HL-60 (cell line): ENCODE measurements around the gene GPX4.

Source experiments
- DNase-seq, 2 experiments: peaks; one replicate each; pipeline ENCODE4 v3.0.0-alpha.2; 2010 to 2020; ENCODE audit warnings: low read depth in 1 of 2, low spot score in 1 of 2
- H3K27ac ChIP-seq: fragments of 250-450 bp; sonication (Bioruptor Pico); replicated peaks from 2 replicates; pipeline ENCODE4 v1.5.1; 2020; ENCODE audit warnings: mild to moderate bottlenecking, moderate library complexity
- H3K27me3 ChIP-seq: fragments of 250-450 bp; sonication (Bioruptor Pico); 2 replicates; pipeline ENCODE4 v1.5.1; 2021; ENCODE audit warnings: mild to moderate bottlenecking, moderate library complexity; ENCODE audit not compliant: insufficient read depth, poor library complexity, severe bottlenecking
- H3K4me3 ChIP-seq: replicated peaks from 2 replicates; pipeline ENCODE4 v1.5.1; 2011; ENCODE audit warnings: mild to moderate bottlenecking, control low read depth, low read length; ENCODE audit not compliant: insufficient read depth
- CTCF ChIP-seq: IDR thresholded peaks from one replicate; pipeline ENCODE4 v1.5.1; 2011; ENCODE audit warnings: low read length, control low read depth, inconsistent platforms; ENCODE audit not compliant: insufficient read depth
- GABPA ChIP-seq: IDR thresholded peaks from 2 replicates; pipeline ENCODE4 v1.6.1; 2012; ENCODE audit warnings: low read depth
- POLR2AphosphoS5 ChIP-seq: IDR thresholded peaks from 2 replicates; pipeline ENCODE4 v1.6.1; 2012; ENCODE audit warnings: low read depth
- REST ChIP-seq: IDR thresholded peaks from 2 replicates; pipeline ENCODE4 v1.6.1; 2012; ENCODE audit warnings: low read depth; ENCODE audit not compliant: insufficient replicate concordance
- SPI1 ChIP-seq: IDR thresholded peaks from 2 replicates; pipeline ENCODE4 v1.6.1; 2012; ENCODE audit warnings: low read depth, mild to moderate bottlenecking, borderline replicate concordance
- long read RNA-seq: library from polyadenylated mRNA; unstranded; transcript quantifications from one replicate; pipeline ENCODE4 v2.0.0, GENCODE V29; 2020

Gene GPX4
- long read RNA-seq, transcript GPX4-201 (7 exons, 919 nt) = major isoform, 253 of 287 reads
- long read RNA-seq, partial matches to known transcripts = 4 of 287 reads
- long read RNA-seq, other reads (novel, unspliced or antisense) = 27 of 287 reads

- Histone ChIP-seq H3K27ac (peak within 1 kb of the TSS; percentile 77), H3K4me3 (peak within 1 kb of the TSS; percentile 72), H3K27me3 (no peaks in the 10 kb centered on the region)
- DNase-seq = peak; percentile 98
- peak; percentile 86 for TF ChIP-seq POLR2AphosphoS5
- peak; percentile 23 for TF ChIP-seq REST
- TF ChIP-seq SPI1 = no peak
These were observed at the start of gene GPX4 for GRCh38 chr19:1103708-1104310. Gene GPX4 (plus strand): TSS chr19:1103994. CDS start chr19:1104044, 50 bp downstream.

GRCh38 chr19:1054102-1055027 is 49.4 kb upstream of the GPX4 start:
- DNase-seq = no peak
- no peak overlapping the region for H3K4me3 ChIP-seq
- H3K27ac ChIP-seq = no peak overlapping the region
- H3K27me3 ChIP-seq = no peaks in the 10 kb centered on the region
- TF ChIP-seq SPI1 = no peak
- no peak for TF ChIP-seq GABPA
- TF ChIP-seq REST = no peak
- TF ChIP-seq POLR2AphosphoS5 = no peak
- no peak for TF ChIP-seq CTCF

GRCh38 chr19:1055028-1055425 is 48.8 kb upstream of the GPX4 start:
- DNase-seq = no peak
- no peak overlapping the region for H3K4me3 ChIP-seq
- no peak for TF ChIP-seq SPI1
- TF ChIP-seq REST = no peak
- no peak for TF ChIP-seq CTCF
- TF ChIP-seq POLR2AphosphoS5 = no peak
- no peak for TF ChIP-seq GABPA
- no peaks in the 10 kb centered on the region for H3K27me3 ChIP-seq
- H3K27ac ChIP-seq = no peak overlapping the region
